Tibial artery (tissue), 4 donors: ENCODE measurements around the gene ICOSLG.

ENCODE experiments used
- DNase-seq, 2 donors: peaks; one replicate each; pipeline ENCODE4 v3.0.0-alpha.2; 2019
- H3K27ac ChIP-seq, 2 donors: fragments of 200-600 bp; sonication (generic) in 1 of 2; 1 replicate in 1 of 2; 2 replicates in 1 of 2; pipeline ENCODE4 v1.5.1; 2018 to 2019; ENCODE audit warnings: mild to moderate bottlenecking in 1 of 2
- H3K27me3 ChIP-seq, 2 donors: fragments of 200-600 bp; sonication (generic) in 1 of 2; one replicate each; pipeline versions ENCODE4 v1.5.1 to v1.6.0; 2016 to 2019
- H3K36me3 ChIP-seq, 3 donors: fragments of 200-600 bp; sonication (generic) in 2 of 3; one replicate each; pipeline ENCODE4 v1.5.1; 2016 to 2019; ENCODE audit warnings: mild to moderate bottlenecking in 2 of 3
- H3K4me1 ChIP-seq, 4 donors: fragments of 200-600 bp; sonication (generic) in 2 of 4; 1 replicate in 3 of 4; 2 replicates in 1 of 4; pipeline ENCODE4 v1.5.1; 2016 to 2019
- H3K4me3 ChIP-seq, 2 donors: fragments of 200-600 bp; sonication (generic) in 1 of 2; 1 replicate in 1 of 2; 2 replicates in 1 of 2; pipeline ENCODE4 v1.5.1; 2018 to 2019; ENCODE audit warnings: mild to moderate bottlenecking in 2 of 2
- H3K9me3 ChIP-seq, 3 donors: fragments of 200-600 bp; sonication (generic) in 1 of 3; one replicate each; pipeline ENCODE4 v1.5.1; 2016 to 2019
- CTCF ChIP-seq, 2 experiments: fragments of 200-600 bp in 1 of 2; fragments of 450-650 bp in 1 of 2; IDR thresholded peaks; one replicate each; pipeline ENCODE4 v1.5.1; 2017 to 2019; ENCODE audit warnings: antibody characterized with exemption in 2 of 2, mild to moderate bottlenecking in 1 of 2, moderate library complexity in 1 of 2
- intact Hi-C: fragments of 100-400 bp; cut with DNase I; formaldehyde crosslinking; loops from one replicate; pipeline ENCODE4 v1.15.0; 2023; ENCODE audit warnings: low total_unique reads

The ICOSLG gene

GRCh38 chr21:44262338-44263056, 21.8 kb upstream of the ICOSLG start:
- Histone ChIP-seq H3K4me3 (no peak overlapping the region), H3K36me3 (no peaks in the 10 kb centered on the region), H3K27me3 (peaks cover 0 to 29% of the 10 kb centered on the region in 2 donors), H3K9me3 (peaks cover 0 to 9% (median 0%) of the 10 kb centered on the region in 3 donors), H3K27ac (no peak overlapping the region), H3K4me1 (no peaks in the 10 kb centered on the region)
- no peak for TF ChIP-seq CTCF (IDR thresholded peaks at IDR 0.05)
- intact Hi-C loops = no loop called here
- no peak for DNase-seq

GRCh38 chr21:44261675-44262295, 21.0 kb upstream of the ICOSLG start, which contains the start of gene DNMT3L:
TSS of gene DNMT3L (minus strand) at chr21:44261897. CDS start at chr21:44261259, 638 bp downstream.
- H3K4me3 ChIP-seq = no peak within 1 kb of the TSS
- DNase-seq = no peak
- no peak within 1 kb of the TSS for H3K27ac ChIP-seq
- peaks cover 0 to 31% of the 10 kb centered on the region in 2 donors for H3K27me3 ChIP-seq
- no peak for TF ChIP-seq CTCF (IDR thresholded peaks at IDR 0.05)
- intact Hi-C loops = no loop called here
- no peaks in the 10 kb centered on the region for H3K4me1 ChIP-seq
- peaks cover 0 to 9% (median 0%) of the 10 kb centered on the region in 3 donors for H3K9me3 ChIP-seq
- H3K36me3 ChIP-seq = no peaks in the 10 kb centered on the region

GRCh38 chr21:44260791-44261631, 20.3 kb upstream of the ICOSLG start:
- H3K27ac ChIP-seq = no peak overlapping the region
- no peak for TF ChIP-seq CTCF (IDR thresholded peaks at IDR 0.05)
- intact Hi-C loops = no loop called here
- no peaks in the 10 kb centered on the region for H3K4me1 ChIP-seq
- no peak for DNase-seq
- H3K27me3 ChIP-seq = peaks cover 0 to 31% of the 10 kb centered on the region in 2 donors
- H3K9me3 ChIP-seq = peaks cover 0 to 9% (median 0%) of the 10 kb centered on the region in 3 donors
- H3K4me3 ChIP-seq = no peak overlapping the region
- H3K36me3 ChIP-seq = no peaks in the 10 kb centered on the region

- no peak for DNase-seq
- no peaks in the 10 kb centered on the region for H3K4me1 ChIP-seq
- intact Hi-C loops = no loop called here
- no peak for TF ChIP-seq CTCF (IDR thresholded peaks at IDR 0.05)
- no peak overlapping the region for H3K27ac ChIP-seq
- no peaks in the 10 kb centered on the region for H3K36me3 ChIP-seq
- H3K4me3 ChIP-seq = no peak overlapping the region
- H3K9me3 ChIP-seq = peaks cover 0 to 9% (median 0%) of the 10 kb centered on the region in 3 donors
- H3K27me3 ChIP-seq = peaks cover 0 to 36% of the 10 kb centered on the region in 2 donors
These were observed 19.3 kb upstream of the ICOSLG start for GRCh38 chr21:44260066-44260465.

- Histone ChIP-seq H3K27me3 (peaks cover 0 to 33% of the 10 kb centered on the region in 2 donors), H3K4me3 (no peak overlapping the region), H3K9me3 (peaks cover 0 to 9% (median 0%) of the 10 kb centered on the region in 3 donors), H3K36me3 (no peaks in the 10 kb centered on the region), H3K4me1 (no peaks in the 10 kb centered on the region), H3K27ac (no peak overlapping the region)
- TF ChIP-seq CTCF (IDR thresholded peaks at IDR 0.05) = no peak
- no peak for DNase-seq
- intact Hi-C loops = no loop called here
These were observed 18.5 kb upstream of the ICOSLG start for GRCh38 chr21:44259082-44259705.
